Testis (tissue), 2 donors: ENCODE measurements around the gene C21orf58.

Source experiments
- CTCF ChIP-seq, 3 experiments: fragments of 450-650 bp in 2 of 3; fragments of 200-600 bp in 1 of 3; sonication (generic) in 1 of 3; IDR thresholded peaks; one replicate each; pipeline ENCODE4 v1.5.1; 2016 to 2019; ENCODE audit warnings: antibody characterized with exemption in 3 of 3, mild to moderate bottlenecking in 2 of 3, moderate library complexity in 1 of 3
- POLR2A ChIP-seq: fragments of 450-650 bp; IDR thresholded peaks from one replicate; pipeline ENCODE4 v1.6.1; 2017; ENCODE audit warnings: antibody characterized with exemption, mild to moderate bottlenecking, moderate library complexity

GRCh38 chr21:46366091-46366490, 42.4 kb upstream of the C21orf58 start:
- TF ChIP-seq CTCF (IDR thresholded peaks at IDR 0.05), result no peak
- no peak for TF ChIP-seq POLR2A
